ENCODE results near the gene TMEM131. TPM values are rescaled to one million over a fixed set of nuclear protein-coding genes. Genes with fewer than 3 reads are reported as not detected.
A peak's percentile ranks its signal among the peaks of the same experiment; 100 is the strongest.

Gene TMEM131
- total RNA-seq, 5 donors from 2014 or later (not counting 1 experiment from before 2014, with no cell fraction given), result 39.3 to 43.9 (median 41.1) TPM

- Histone ChIP-seq H3K27ac (ENCODE audit: low read length) (no peak overlapping the region), H3K4me1 (ENCODE audit: control insufficient read depth in 1 of 2, extremely low read depth in 1 of 2, insufficient read depth in 2 of 2, low read length in 2 of 2) (peaks cover 8 to 17% of the 10 kb centered on the region in 2 experiments), H3K4me3 (ENCODE audit: control insufficient read depth in 1 of 2, extremely low read depth in 1 of 2, low read length in 1 of 2) (no peak overlapping the region), H3K36me3 (ENCODE audit: control insufficient read depth in 2 of 2, extremely low read depth in 1 of 2, insufficient read depth in 1 of 2, low read length in 1 of 2) (no peaks in the 10 kb centered on the region), H3K9me3 (no peaks in the 10 kb centered on the region), H3K27me3 (replicated peaks in 1 of 2; ENCODE audit: control insufficient read depth in 2 of 2, extremely low read depth in 1 of 2, insufficient read depth in 2 of 2, low read length in 1 of 2) (no peaks in the 10 kb centered on the region)
- H3K36me3 Mint-ChIP-seq, result peaks cover 19% of the 10 kb centered on the region
- H3K9me3 Mint-ChIP-seq, result peaks cover 0 to 3% (median 0%) of the 10 kb centered on the region in 3 donors
- DNase-seq (no peak), ATAC-seq (replicated peaks in 1 of 4) (no peak)
- H3K27me3 Mint-ChIP-seq, result no peaks in the 10 kb centered on the region
- H3K4me1 Mint-ChIP-seq, result peaks cover 78 to 84% (median 81%) of the 10 kb centered on the region in 3 donors
- no peak overlapping the region for H3K27ac Mint-ChIP-seq
- ChIA-PET CTCF (no interaction called here), POLR2A (no interaction called here)
- WGBS (ENCODE audit: insufficient coverage), result no CpG with 5 or more reads among the region's 4 CpGs
- H3K4me3 Mint-ChIP-seq, result peak overlapping the region in 1 of 3 donors; percentile 7
Measured at GRCh38 chr2:97953853-97954252, 41.9 kb downstream of the TMEM131 start.

GRCh38 chr2:97952357-97952756, 43.4 kb downstream of the TMEM131 start:
- Mint-ChIP-seq H3K4me3 (no peak overlapping the region), H3K36me3 (peaks cover 23% of the 10 kb centered on the region)

GRCh38 chr2:97951155-97951680, 44.5 kb downstream of the TMEM131 start:
- POLR2A ChIA-PET, result no interaction called here
- no peak overlapping the region for H3K4me3 Mint-ChIP-seq

More at GRCh38 chr2:97952357-97952756, 43.4 kb downstream of the TMEM131 start:
- ChIA-PET CTCF (no interaction called here), POLR2A (interaction anchor here in 1 of 2 donors (1.1 kb wide), 1 partner anchor 21 kb away, joined by 3 read pairs; no protein-coding TSS in a partner anchor)
- Mint-ChIP-seq H3K9me3 (peaks cover 0 to 3% (median 0%) of the 10 kb centered on the region in 3 donors), H3K27ac (no peak overlapping the region), H3K27me3 (no peaks in the 10 kb centered on the region), H3K4me1 (peaks cover 75 to 81% (median 77%) of the 10 kb centered on the region in 3 donors)
- Histone ChIP-seq H3K9me3 (no peaks in the 10 kb centered on the region), H3K36me3 (ENCODE audit: control insufficient read depth in 2 of 2, extremely low read depth in 1 of 2, insufficient read depth in 1 of 2, low read length in 1 of 2) (no peaks in the 10 kb centered on the region), H3K4me3 (ENCODE audit: control insufficient read depth in 1 of 2, extremely low read depth in 1 of 2, low read length in 1 of 2) (no peak overlapping the region), H3K27me3 (replicated peaks in 1 of 2; ENCODE audit: control insufficient read depth in 2 of 2, extremely low read depth in 1 of 2, insufficient read depth in 2 of 2, low read length in 1 of 2) (no peaks in the 10 kb centered on the region), H3K4me1 (ENCODE audit: control insufficient read depth in 1 of 2, extremely low read depth in 1 of 2, insufficient read depth in 2 of 2, low read length in 2 of 2) (peaks cover 0 to 14% of the 10 kb centered on the region in 2 experiments), H3K27ac (ENCODE audit: low read length) (no peak overlapping the region)
- ATAC-seq (replicated peaks in 1 of 4) (no peak), DNase-seq (no peak)
- 80% methylated on average over 1 of the region's 6 CpGs for WGBS (ENCODE audit: insufficient coverage)

GRCh38 chr2:97950329-97951154, 45.2 kb downstream of the TMEM131 start:
- DNase-seq (no peak), ATAC-seq (replicated peaks in 1 of 4) (no peak)
- Histone ChIP-seq H3K9me3 (no peaks in the 10 kb centered on the region), H3K4me1 (ENCODE audit: control insufficient read depth in 1 of 2, extremely low read depth in 1 of 2, insufficient read depth in 2 of 2, low read length in 2 of 2) (peaks cover 0 to 14% of the 10 kb centered on the region in 2 experiments), H3K27me3 (replicated peaks in 1 of 2; ENCODE audit: control insufficient read depth in 2 of 2, extremely low read depth in 1 of 2, insufficient read depth in 2 of 2, low read length in 1 of 2) (no peaks in the 10 kb centered on the region), H3K4me3 (ENCODE audit: control insufficient read depth in 1 of 2, extremely low read depth in 1 of 2, low read length in 1 of 2) (no peak overlapping the region), H3K36me3 (ENCODE audit: control insufficient read depth in 2 of 2, extremely low read depth in 1 of 2, insufficient read depth in 1 of 2, low read length in 1 of 2) (no peaks in the 10 kb centered on the region), H3K27ac (ENCODE audit: low read length) (no peak overlapping the region)
- Mint-ChIP-seq H3K4me3 (no peak overlapping the region), H3K27ac (no peak overlapping the region), H3K27me3 (no peaks in the 10 kb centered on the region), H3K9me3 (peaks cover 0 to 3% (median 0%) of the 10 kb centered on the region in 3 donors), H3K4me1 (peaks cover 78 to 86% (median 81%) of the 10 kb centered on the region in 3 donors), H3K36me3 (peaks cover 23% of the 10 kb centered on the region)
- ChIA-PET CTCF (no interaction called here), POLR2A (interaction anchor here in 1 of 2 donors (0.6 to 0.7 kb wide), 2 partner anchors 106 to 243 kb away, joined by 3 to 5 read pairs; no protein-coding TSS in a partner anchor)
- no CpG with 5 or more reads among the region's 3 CpGs for WGBS (ENCODE audit: insufficient coverage)

More at GRCh38 chr2:97951155-97951680, 44.5 kb downstream of the TMEM131 start:
- DNase-seq (no peak), ATAC-seq (replicated peaks in 1 of 4) (no peak)
- peaks cover 0 to 3% (median 0%) of the 10 kb centered on the region in 3 donors for H3K9me3 Mint-ChIP-seq
- H3K4me1 Mint-ChIP-seq, result peaks cover 81 to 89% (median 84%) of the 10 kb centered on the region in 3 donors
- CTCF ChIA-PET, result no interaction called here
- WGBS (ENCODE audit: insufficient coverage), result 100% methylated on average over 1 of the region's 2 CpGs
- peaks cover 23% of the 10 kb centered on the region for H3K36me3 Mint-ChIP-seq
- Histone ChIP-seq H3K4me3 (ENCODE audit: control insufficient read depth in 1 of 2, extremely low read depth in 1 of 2, low read length in 1 of 2) (no peak overlapping the region), H3K4me1 (ENCODE audit: control insufficient read depth in 1 of 2, extremely low read depth in 1 of 2, insufficient read depth in 2 of 2, low read length in 2 of 2) (peaks cover 0 to 14% of the 10 kb centered on the region in 2 experiments), H3K27ac (ENCODE audit: low read length) (no peak overlapping the region), H3K9me3 (no peaks in the 10 kb centered on the region), H3K27me3 (replicated peaks in 1 of 2; ENCODE audit: control insufficient read depth in 2 of 2, extremely low read depth in 1 of 2, insufficient read depth in 2 of 2, low read length in 1 of 2) (no peaks in the 10 kb centered on the region), H3K36me3 (ENCODE audit: control insufficient read depth in 2 of 2, extremely low read depth in 1 of 2, insufficient read depth in 1 of 2, low read length in 1 of 2) (no peaks in the 10 kb centered on the region)
- no peaks in the 10 kb centered on the region for H3K27me3 Mint-ChIP-seq
- no peak overlapping the region for H3K27ac Mint-ChIP-seq

- no peaks in the 10 kb centered on the region for H3K9me3 ChIP-seq
- H3K4me1 ChIP-seq (ENCODE audit: control insufficient read depth in 1 of 2, extremely low read depth in 1 of 2, insufficient read depth in 2 of 2, low read length in 2 of 2), result peaks cover 0 to 14% of the 10 kb centered on the region in 2 experiments
- ChIA-PET CTCF (no interaction called here), POLR2A (no interaction called here)
- Mint-ChIP-seq H3K36me3 (peaks cover 19% of the 10 kb centered on the region), H3K4me1 (peaks cover 79 to 86% (median 82%) of the 10 kb centered on the region in 3 donors), H3K27me3 (no peaks in the 10 kb centered on the region), H3K9me3 (peaks cover 0 to 3% (median 0%) of the 10 kb centered on the region in 3 donors), H3K4me3 (no peak overlapping the region), H3K27ac (no peak overlapping the region)
- no peak overlapping the region for H3K27ac ChIP-seq (ENCODE audit: low read length)
- no peak for DNase-seq
- ATAC-seq (replicated peaks in 1 of 4), result no peak
- H3K36me3 ChIP-seq (ENCODE audit: control insufficient read depth in 2 of 2, extremely low read depth in 1 of 2, insufficient read depth in 1 of 2, low read length in 1 of 2), result no peaks in the 10 kb centered on the region
- WGBS (ENCODE audit: insufficient coverage), result no CpG with 5 or more reads among the region's 4 CpGs
- H3K27me3 ChIP-seq (replicated peaks in 1 of 2; ENCODE audit: control insufficient read depth in 2 of 2, extremely low read depth in 1 of 2, insufficient read depth in 2 of 2, low read length in 1 of 2), result no peaks in the 10 kb centered on the region
- no peak overlapping the region for H3K4me3 ChIP-seq (ENCODE audit: control insufficient read depth in 1 of 2, extremely low read depth in 1 of 2, low read length in 1 of 2)
Measured at GRCh38 chr2:97948926-97949325, 46.8 kb downstream of the TMEM131 start.

- ATAC-seq (replicated peaks in 1 of 4), result no peak
Measured at GRCh38 chr2:97945791-97946190, 50.0 kb downstream of the TMEM131 start.

More at GRCh38 chr2:97945791-97946190, 50.0 kb downstream of the TMEM131 start:
- POLR2A ChIA-PET, result no interaction called here
- no peaks in the 10 kb centered on the region for H3K27me3 ChIP-seq (replicated peaks in 1 of 2; ENCODE audit: control insufficient read depth in 2 of 2, extremely low read depth in 1 of 2, insufficient read depth in 2 of 2, low read length in 1 of 2)
- H3K36me3 ChIP-seq (ENCODE audit: control insufficient read depth in 2 of 2, extremely low read depth in 1 of 2, insufficient read depth in 1 of 2, low read length in 1 of 2), result no peaks in the 10 kb centered on the region
- H3K27ac ChIP-seq (ENCODE audit: low read length), result no peak overlapping the region
- no peaks in the 10 kb centered on the region for H3K9me3 ChIP-seq
- no peak for DNase-seq
- no peak overlapping the region for H3K4me3 Mint-ChIP-seq
- peaks cover 28% of the 10 kb centered on the region for H3K36me3 Mint-ChIP-seq
- CTCF ChIA-PET, result no interaction called here
- H3K4me3 ChIP-seq (ENCODE audit: control insufficient read depth in 1 of 2, extremely low read depth in 1 of 2, low read length in 1 of 2), result no peak overlapping the region
- WGBS (ENCODE audit: insufficient coverage), result no CpG with 5 or more reads among the region's 1 CpG
- no peak overlapping the region for H3K27ac Mint-ChIP-seq
- peaks cover 0 to 6% (median 3%) of the 10 kb centered on the region in 3 donors for H3K9me3 Mint-ChIP-seq
- H3K4me1 Mint-ChIP-seq, result peaks cover 57 to 65% (median 61%) of the 10 kb centered on the region in 3 donors
- H3K27me3 Mint-ChIP-seq, result no peaks in the 10 kb centered on the region
- H3K4me1 ChIP-seq (ENCODE audit: control insufficient read depth in 1 of 2, extremely low read depth in 1 of 2, insufficient read depth in 2 of 2, low read length in 2 of 2), result no peaks in the 10 kb centered on the region
